ENCODE results near the gene TBCEL. TPM values are rescaled to one million over a fixed set of nuclear protein-coding genes. Genes with fewer than 3 reads are reported as not detected.

TBCEL gene
- total and polyA plus RNA-seq, 2 donors (not counting 1 experiment from before 2014, with no cell fraction given), result 21.1 to 25.8 TPM

- Histone ChIP-seq H2AFZ (ENCODE audit: low read length) (no peak overlapping the region), H3K4me2 (ENCODE audit: extremely low read depth, insufficient read depth, low read length) (no peak overlapping the region), H3K27me3 (ENCODE audit: control insufficient read depth, insufficient read depth, low read length) (peaks cover 4% of the 10 kb centered on the region), H3K27ac (ENCODE audit: insufficient read depth, low read length) (no peak overlapping the region), H3K4me3 (replicated peaks in 1 of 4; ENCODE audit: control extremely low read depth in 1 of 4, insufficient read depth in 1 of 4, low read depth in 3 of 4, low read length in 4 of 4) (no peak overlapping the region), H3K9ac (ENCODE audit: insufficient read depth, low read length) (no peak overlapping the region), H3K79me2 (ENCODE audit: control insufficient read depth, insufficient read depth, low read length) (no peaks in the 10 kb centered on the region), H3K36me3 (ENCODE audit: control insufficient read depth, insufficient read depth, low read length) (no peaks in the 10 kb centered on the region), H4K20me1 (ENCODE audit: control insufficient read depth, extremely low read depth, insufficient read depth, low read length) (no peaks in the 10 kb centered on the region), H3K4me1 (ENCODE audit: control insufficient read depth, extremely low read depth, insufficient read depth, low read length) (no peaks in the 10 kb centered on the region), H3K9me3 (ENCODE audit: control insufficient read depth, insufficient read depth, low read depth, low read length) (no peaks in the 10 kb centered on the region)
- TF ChIP-seq EZH2 (IDR thresholded peaks at IDR 0.05; ENCODE audit: low read length, missing control alignments), result no peak
- TF ChIP-seq, protein P1, sequence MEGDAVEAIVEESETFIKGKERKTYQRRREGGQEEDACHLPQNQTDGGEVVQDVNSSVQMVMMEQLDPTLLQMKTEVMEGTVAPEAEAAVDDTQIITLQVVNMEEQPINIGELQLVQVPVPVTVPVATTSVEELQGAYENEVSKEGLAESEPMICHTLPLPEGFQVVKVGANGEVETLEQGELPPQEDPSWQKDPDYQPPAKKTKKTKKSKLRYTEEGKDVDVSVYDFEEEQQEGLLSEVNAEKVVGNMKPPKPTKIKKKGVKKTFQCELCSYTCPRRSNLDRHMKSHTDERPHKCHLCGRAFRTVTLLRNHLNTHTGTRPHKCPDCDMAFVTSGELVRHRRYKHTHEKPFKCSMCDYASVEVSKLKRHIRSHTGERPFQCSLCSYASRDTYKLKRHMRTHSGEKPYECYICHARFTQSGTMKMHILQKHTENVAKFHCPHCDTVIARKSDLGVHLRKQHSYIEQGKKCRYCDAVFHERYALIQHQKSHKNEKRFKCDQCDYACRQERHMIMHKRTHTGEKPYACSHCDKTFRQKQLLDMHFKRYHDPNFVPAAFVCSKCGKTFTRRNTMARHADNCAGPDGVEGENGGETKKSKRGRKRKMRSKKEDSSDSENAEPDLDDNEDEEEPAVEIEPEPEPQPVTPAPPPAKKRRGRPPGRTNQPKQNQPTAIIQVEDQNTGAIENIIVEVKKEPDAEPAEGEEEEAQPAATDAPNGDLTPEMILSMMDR (conservative IDR thresholded peaks at IDR 0.05 in 1 of 2, IDR thresholded peaks at IDR 0.05 in 1 of 2; ENCODE audit: low read depth in 1 of 2, low read length in 2 of 2), result no peak
- no peak for DNase-seq (ENCODE audit: low read depth in 2 of 2)
Observed at GRCh38 chr11:121106812-121107211, 82.9 kb downstream of the TBCEL start.

DNA sequence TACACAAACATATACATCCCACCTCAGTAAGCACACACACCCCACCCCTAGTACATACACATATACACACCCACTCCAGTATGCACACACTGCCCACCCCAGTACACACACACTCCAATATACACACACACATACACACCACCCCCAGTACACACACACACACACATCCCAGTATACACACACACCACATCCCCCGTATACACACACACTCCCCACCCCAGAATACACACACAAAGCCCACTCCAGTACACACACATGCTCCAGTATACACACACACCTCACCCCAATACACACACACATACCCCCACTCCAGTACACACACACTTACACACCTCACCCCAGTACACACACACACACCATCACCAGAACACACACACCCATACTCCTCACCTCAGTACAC lies 84.5 kb downstream of the TBCEL start:
- Histone ChIP-seq H3K79me2 (ENCODE audit: control insufficient read depth, insufficient read depth, low read length) (no peaks in the 10 kb centered on the region), H3K27ac (ENCODE audit: insufficient read depth, low read length) (no peak overlapping the region), H3K36me3 (ENCODE audit: control insufficient read depth, insufficient read depth, low read length) (no peaks in the 10 kb centered on the region), H3K4me2 (ENCODE audit: extremely low read depth, insufficient read depth, low read length) (no peak overlapping the region), H2AFZ (ENCODE audit: low read length) (no peak overlapping the region), H3K9ac (ENCODE audit: insufficient read depth, low read length) (no peak overlapping the region), H3K4me3 (replicated peaks in 1 of 4; ENCODE audit: control extremely low read depth in 1 of 4, insufficient read depth in 1 of 4, low read depth in 3 of 4, low read length in 4 of 4) (no peak overlapping the region), H4K20me1 (ENCODE audit: control insufficient read depth, extremely low read depth, insufficient read depth, low read length) (no peaks in the 10 kb centered on the region), H3K9me3 (ENCODE audit: control insufficient read depth, insufficient read depth, low read depth, low read length) (no peaks in the 10 kb centered on the region), H3K4me1 (ENCODE audit: control insufficient read depth, extremely low read depth, insufficient read depth, low read length) (no peaks in the 10 kb centered on the region), H3K27me3 (ENCODE audit: control insufficient read depth, insufficient read depth, low read length) (peaks cover 4% of the 10 kb centered on the region)
- TF ChIP-seq, protein P1 (conservative IDR thresholded peaks at IDR 0.05 in 1 of 2, IDR thresholded peaks at IDR 0.05 in 1 of 2; ENCODE audit: low read depth in 1 of 2, low read length in 2 of 2), result no peak
- no peak for TF ChIP-seq EZH2 (IDR thresholded peaks at IDR 0.05; ENCODE audit: low read length, missing control alignments)
- DNase-seq (ENCODE audit: low read depth in 2 of 2), result no peak

DNA sequence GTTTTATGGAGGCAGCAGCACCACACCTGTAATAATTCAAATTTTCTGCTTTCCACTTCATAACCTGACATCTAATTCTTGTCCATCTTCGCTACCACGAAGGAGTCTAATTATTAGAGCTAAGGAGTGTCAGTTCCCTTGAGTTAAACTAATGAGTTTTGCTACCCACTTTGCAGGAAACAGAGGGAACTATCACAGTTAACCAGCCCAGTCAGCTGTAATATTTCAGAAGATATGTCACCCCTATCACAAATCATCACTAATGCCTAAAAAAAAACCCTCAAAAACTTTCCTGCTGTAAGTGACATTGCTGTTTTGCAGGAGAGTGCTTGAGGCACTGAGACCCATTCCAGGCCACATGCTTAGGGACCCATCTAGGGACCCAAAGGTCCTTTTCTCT lies 85.6 kb downstream of the TBCEL start:
- no peak overlapping the region for H2AFZ ChIP-seq (ENCODE audit: low read length)
- DNase-seq (ENCODE audit: low read depth in 2 of 2), result no peak
- no peaks in the 10 kb centered on the region for H4K20me1 ChIP-seq (ENCODE audit: control insufficient read depth, extremely low read depth, insufficient read depth, low read length)
- H3K4me3 ChIP-seq (replicated peaks in 1 of 4; ENCODE audit: control extremely low read depth in 1 of 4, insufficient read depth in 1 of 4, low read depth in 3 of 4, low read length in 4 of 4), result no peak overlapping the region
- H3K27ac ChIP-seq (ENCODE audit: insufficient read depth, low read length), result no peak overlapping the region
- no peaks in the 10 kb centered on the region for H3K9me3 ChIP-seq (ENCODE audit: control insufficient read depth, insufficient read depth, low read depth, low read length)
- peaks cover 4% of the 10 kb centered on the region for H3K27me3 ChIP-seq (ENCODE audit: control insufficient read depth, insufficient read depth, low read length)
- TF ChIP-seq, protein P1 (conservative IDR thresholded peaks at IDR 0.05 in 1 of 2, IDR thresholded peaks at IDR 0.05 in 1 of 2; ENCODE audit: low read depth in 1 of 2, low read length in 2 of 2), result no peak
- TF ChIP-seq EZH2 (IDR thresholded peaks at IDR 0.05; ENCODE audit: low read length, missing control alignments), result no peak
- no peaks in the 10 kb centered on the region for H3K4me1 ChIP-seq (ENCODE audit: control insufficient read depth, extremely low read depth, insufficient read depth, low read length)
- no peak overlapping the region for H3K4me2 ChIP-seq (ENCODE audit: extremely low read depth, insufficient read depth, low read length)
- no peaks in the 10 kb centered on the region for H3K79me2 ChIP-seq (ENCODE audit: control insufficient read depth, insufficient read depth, low read length)
- no peak overlapping the region for H3K9ac ChIP-seq (ENCODE audit: insufficient read depth, low read length)
- no peaks in the 10 kb centered on the region for H3K36me3 ChIP-seq (ENCODE audit: control insufficient read depth, insufficient read depth, low read length)
